GM21381 (cell line): ENCODE results near the gene SETBP1.

Source experiments
- ATAC-seq: cut with Tn5 transposase; IDR thresholded peaks from one replicate; pipeline ENCODE4 v1.9.1; 2021; ENCODE audit warnings: mild to moderate bottlenecking, moderate library complexity; ENCODE audit not compliant: unreplicated experiment

The SETBP1 gene

DNA sequence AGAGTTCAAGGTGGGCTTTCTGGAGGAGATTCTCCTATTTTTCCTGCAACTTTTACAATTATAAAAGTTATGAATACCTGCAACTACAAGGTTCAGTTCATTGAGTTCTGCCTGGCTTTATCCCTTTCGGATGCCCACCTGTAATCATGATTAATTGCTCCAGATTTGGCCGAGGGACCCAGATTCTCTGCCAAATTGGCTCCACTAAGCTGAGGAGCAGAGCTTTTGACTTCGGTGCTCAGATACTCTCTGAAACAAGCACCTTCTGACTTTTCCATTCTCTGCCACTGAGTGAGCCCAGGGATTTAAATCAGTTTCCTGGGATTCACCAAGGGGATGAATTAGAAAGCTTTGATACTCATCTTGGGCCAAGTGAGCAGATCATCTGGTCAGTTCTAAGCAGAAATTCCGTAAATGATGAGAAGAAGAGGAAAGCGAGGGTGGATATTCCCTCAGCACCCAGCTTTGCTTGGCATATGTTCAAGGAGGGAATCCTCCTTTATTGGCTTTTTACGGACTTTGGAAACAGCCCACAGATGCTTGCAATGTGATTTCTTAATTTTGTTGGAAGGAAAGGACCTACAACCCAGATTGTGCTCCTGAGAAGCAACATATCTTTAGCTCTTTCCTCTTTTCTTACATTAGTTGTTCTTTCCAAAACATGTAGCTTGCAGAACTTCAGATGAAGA, 179.2 kb downstream of the SETBP1 start:
- ATAC-seq, result no peak

- no peak for ATAC-seq
Measured at GRCh38 chr18:44862112-44862511, 181.4 kb downstream of the SETBP1 start.

DNA sequence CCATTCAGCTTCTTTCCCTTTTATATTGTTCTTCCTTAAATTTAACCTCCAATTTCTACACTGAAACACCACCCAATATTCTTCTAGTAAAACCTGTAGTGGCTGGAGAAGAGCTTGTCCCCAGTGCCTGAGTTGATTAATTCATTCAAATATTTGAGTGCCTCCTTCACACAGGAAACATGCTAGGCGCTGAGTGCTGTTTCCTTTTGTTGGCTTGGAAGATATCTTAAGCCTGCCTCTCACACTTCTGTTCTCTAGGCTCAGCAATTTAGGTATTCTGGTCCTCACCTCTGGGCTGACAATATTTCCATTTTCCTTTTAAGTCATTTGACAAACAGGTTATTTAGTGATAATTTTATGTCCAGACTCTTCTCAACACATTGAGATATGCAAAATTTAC, 185.4 kb downstream of the SETBP1 start:
- no peak for ATAC-seq

- ATAC-seq, result no peak
Measured at GRCh38 chr18:44869533-44869932, 188.8 kb downstream of the SETBP1 start.

DNA sequence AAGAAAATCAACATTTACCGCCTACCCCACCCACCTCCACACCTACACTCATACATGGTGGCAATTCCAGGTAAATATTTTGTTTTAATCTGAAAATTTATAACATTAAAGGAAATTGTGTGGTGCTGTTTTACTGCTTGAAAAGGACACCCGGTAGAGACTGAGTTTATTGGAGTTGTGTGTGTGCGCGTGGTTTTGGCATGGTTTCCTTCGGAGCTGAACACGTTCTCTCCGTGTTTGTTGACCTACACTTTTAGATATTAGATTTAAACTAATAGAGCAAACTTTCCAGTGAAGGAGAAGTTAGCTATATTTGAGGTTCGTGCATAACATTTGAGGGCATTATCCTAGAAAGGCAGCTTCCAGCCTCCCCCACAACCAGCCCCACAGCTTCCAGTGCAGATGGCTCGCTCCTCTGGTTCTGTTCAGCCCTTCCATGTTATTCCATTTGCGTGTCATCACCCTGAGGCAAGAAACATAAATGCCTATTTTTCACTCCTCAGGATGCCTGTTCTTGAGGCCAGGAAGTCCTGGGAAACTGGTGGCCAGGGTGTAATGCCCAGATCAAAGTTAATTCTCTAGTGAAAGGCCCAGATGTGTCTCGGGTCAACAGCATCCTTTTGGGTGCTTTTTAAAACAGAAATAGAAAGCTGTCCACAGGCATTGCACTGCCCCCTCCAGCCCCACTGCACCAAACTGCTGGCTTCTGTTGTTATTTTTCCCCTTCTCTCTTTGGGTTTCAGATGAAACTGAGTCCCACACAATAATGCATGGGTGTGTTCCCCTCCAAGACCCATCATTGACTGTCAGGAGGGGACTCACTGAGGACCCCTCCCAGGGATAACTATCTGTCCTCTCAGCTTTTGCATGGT, 190.2 kb downstream of the SETBP1 start:
- peak; percentile 29 for ATAC-seq

DNA sequence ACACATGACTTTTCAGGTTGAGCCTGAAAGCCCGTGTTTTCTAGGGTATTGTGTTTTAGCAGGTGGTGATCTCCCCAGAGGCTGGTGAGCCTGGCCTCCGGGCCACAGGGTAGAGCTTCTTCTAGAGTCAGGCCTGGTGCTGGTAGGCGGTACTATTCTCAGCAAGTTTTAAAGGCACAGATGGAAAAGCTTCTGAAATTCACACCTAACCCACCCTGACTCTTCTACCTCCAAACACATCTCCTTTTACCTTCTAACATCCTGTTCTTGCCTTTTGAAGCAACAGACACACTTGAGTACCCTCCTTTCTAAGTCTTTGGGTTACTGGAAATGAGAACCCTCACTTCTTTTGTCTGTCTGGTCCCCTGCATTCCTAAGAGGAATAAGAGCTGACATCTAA, 191.1 kb downstream of the SETBP1 start:
- ATAC-seq, result peak; percentile 88

DNA sequence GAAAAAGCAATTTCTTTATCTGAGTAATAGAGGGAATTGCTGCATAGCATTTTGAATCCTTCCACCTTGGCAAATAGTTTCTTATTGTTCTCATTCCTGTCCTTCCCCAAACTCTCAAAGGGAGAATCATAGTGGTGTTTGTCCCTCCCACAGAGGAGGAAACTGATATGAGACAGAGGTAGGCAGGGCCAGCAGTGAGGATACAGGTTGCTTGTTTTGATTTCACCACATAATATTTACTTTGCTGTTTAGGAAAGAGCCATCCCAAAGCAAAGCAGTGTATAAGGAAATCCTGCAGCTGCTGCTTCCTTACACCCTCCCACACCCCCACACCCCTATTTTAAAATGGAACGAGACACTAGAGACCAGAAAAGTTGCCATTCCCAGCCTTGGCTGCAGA, 195.3 kb downstream of the SETBP1 start:
- ATAC-seq, result no peak

GRCh38 chr18:44876755-44877154, 196.1 kb downstream of the SETBP1 start:
- ATAC-seq, result no peak

- ATAC-seq, result no peak
Measured at GRCh38 chr18:44878335-44878734, 197.6 kb downstream of the SETBP1 start.

DNA sequence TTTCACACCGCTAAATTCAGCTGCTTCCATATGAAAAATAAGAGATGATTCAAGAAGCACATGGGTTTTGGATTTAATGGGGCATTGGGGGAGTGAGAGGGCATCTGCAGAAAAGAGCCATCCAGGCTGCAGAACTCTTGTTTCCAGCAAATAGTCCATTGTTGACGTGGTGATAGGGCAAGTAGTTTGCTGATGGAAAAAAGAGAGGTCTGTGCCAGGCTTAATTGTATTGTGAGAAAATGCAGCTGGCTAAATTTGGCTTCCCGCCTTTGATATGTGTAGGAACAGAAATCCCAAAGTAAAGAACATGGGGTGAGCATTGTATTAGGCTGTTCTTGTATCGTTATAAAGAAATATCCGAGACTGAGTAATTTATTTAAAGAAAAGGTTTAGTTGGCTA, 199.5 kb downstream of the SETBP1 start:
- ATAC-seq, result no peak

- no peak for ATAC-seq
Measured at GRCh38 chr18:44881461-44882162, 200.9 kb downstream of the SETBP1 start.

- no peak for ATAC-seq
Measured at GRCh38 chr18:44882163-44882868, 201.6 kb downstream of the SETBP1 start.

DNA sequence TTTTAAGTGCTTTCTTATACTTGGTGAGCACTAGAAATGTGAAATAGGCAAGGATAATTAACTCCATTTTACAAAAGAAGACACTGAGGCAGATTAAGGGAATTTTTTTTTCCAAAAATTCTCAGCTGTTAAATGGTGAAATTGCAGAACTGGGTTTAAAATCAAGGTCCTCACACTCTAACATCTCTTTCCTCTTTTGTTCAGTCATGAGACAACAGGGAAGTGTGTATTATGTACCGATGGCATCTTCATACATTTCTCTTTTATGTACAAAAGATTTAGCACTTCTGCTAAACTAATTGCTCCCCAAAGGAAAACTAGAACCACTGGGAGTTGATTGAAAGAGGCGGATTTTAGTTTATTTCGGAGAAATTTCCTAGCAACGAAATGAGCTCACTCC, 203.0 kb downstream of the SETBP1 start:
- ATAC-seq, result no peak

GRCh38 chr18:44884431-44884830, 203.7 kb downstream of the SETBP1 start:
- no peak for ATAC-seq

DNA sequence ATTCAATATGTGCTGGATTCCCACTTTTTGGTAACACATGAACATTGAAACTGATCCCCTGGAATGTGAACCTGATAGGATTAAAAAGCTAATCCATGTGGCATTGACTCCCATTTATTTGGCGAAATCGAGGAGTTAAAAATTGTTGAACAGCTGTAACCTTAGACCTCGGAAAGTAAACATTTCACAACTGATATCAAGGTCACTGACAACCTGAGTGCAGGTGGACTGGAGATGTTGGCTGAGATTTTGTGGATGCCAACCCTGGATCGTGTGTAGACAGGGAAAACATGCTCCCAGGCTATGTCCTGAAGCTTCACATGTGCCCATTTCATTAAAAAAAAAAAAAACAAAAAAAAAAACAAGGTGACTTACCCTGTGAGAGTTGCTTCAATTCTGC, 204.8 kb downstream of the SETBP1 start:
- ATAC-seq, result no peak

DNA sequence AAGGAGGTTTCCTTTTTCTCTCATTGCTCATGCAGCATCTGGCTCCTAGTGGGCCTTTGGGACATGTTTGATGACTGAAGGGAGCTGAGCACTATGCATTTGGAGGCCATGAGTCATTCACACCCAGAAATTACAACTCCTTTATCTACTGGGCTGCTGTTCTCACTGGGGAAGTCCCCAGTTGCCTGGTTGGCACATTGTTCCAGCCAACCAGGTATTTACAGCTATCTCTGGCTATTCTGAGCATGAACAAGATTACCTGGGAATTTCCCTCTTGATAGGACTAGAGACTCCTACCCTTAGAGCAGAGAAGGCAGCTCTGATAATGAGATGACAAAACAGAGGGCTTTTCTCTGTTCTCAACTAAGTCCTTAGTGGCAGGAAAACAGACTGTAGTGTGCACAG, 206.5 kb downstream of the SETBP1 start:
- peak; percentile 81 for ATAC-seq

GRCh38 chr18:44889111-44889510, 208.4 kb downstream of the SETBP1 start:
- no peak for ATAC-seq

DNA sequence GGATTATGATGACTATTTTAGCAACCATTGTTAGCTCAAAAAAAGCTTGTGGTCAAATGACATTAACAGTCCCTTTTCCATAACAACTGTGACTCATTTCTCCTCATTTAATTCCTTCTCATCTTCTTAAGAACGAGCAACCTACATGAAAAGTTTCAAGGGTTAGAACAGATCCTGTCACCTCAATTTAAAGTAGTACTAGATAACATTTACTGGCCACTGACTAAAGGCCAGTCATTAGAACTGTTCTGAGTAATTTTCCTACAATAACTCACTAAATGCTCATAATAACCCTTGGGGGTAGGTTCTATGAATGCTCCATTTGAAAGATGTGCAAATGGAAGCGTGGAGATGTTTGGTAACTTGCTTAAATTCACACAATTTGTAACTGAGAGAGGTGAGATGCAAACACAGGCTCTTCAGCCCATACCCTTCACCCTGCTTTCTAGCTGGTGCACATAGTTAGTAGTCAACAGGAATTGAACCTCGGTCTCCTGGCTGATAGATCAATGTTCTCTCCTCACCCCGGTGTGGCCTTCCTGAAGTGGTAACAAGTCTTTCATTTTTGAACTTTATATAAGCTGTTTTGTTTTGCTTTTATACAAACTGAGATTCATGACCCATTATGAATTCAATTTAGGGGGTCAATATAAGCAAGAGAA, 212.5 kb downstream of the SETBP1 start:
- no peak for ATAC-seq

DNA sequence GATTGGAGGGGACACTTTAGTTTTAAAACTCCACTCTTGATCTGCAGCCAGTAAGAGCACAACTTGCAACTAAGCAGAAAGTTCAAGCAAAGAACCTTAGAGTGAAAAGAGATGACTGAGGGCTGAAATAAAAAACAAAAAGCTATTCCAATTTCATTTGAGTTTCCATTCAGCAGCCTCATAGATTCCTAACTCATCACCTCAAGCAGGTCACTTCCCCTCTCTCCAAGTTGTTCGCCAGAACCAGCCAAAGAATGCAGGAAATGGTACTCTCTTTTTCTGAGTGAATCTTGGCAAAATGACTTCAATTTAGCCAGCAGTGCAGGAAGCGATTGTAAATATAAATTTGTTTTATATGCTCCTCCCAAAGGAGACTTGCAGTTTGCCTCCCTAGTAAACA, 213.3 kb downstream of the SETBP1 start:
- no peak for ATAC-seq

DNA sequence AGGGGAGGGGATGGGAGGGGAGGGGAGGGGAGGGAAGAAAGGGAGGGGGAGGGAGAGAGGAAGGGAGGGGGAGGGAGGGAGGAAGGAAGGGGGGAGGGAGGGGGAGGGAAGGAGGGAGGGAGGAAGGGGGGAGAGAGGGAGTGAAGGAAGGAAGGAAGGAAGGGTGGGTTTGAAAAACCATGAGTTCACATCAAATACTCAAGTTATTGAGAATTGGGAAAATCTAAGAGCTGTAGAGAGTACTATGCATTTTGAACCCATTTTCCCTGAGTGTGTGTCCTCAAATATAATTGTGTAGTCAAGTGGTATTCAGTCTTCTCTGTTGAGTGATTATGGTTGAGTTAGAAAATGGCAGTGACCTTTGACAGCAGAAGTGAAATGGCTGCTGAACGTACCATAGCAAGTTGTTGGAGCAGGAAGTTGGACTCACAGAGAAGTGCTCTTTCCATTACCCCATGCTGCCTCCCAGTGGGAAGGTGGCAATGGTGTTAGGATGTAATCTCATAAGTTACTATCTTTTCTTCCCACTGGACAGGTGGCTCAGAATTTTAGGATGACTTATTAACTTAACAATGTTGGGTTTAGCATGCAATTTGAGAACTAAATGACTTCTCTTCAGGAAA, 214.6 kb downstream of the SETBP1 start:
- ATAC-seq, result peak; percentile 64
